ENCODE measurements around the gene TPSG1. TPM values are rescaled to one million over a fixed set of nuclear protein-coding genes. Genes with fewer than 3 reads are reported as not detected.
"Not testable (repeated sequence)": the region's sequence is repeated elsewhere in the genome, so short reads cannot be mapped to it uniquely, and the experiment has no call there.

The TPSG1 gene
- total RNA-seq, 1 donor from 2014 or later, result not detected

DNA sequence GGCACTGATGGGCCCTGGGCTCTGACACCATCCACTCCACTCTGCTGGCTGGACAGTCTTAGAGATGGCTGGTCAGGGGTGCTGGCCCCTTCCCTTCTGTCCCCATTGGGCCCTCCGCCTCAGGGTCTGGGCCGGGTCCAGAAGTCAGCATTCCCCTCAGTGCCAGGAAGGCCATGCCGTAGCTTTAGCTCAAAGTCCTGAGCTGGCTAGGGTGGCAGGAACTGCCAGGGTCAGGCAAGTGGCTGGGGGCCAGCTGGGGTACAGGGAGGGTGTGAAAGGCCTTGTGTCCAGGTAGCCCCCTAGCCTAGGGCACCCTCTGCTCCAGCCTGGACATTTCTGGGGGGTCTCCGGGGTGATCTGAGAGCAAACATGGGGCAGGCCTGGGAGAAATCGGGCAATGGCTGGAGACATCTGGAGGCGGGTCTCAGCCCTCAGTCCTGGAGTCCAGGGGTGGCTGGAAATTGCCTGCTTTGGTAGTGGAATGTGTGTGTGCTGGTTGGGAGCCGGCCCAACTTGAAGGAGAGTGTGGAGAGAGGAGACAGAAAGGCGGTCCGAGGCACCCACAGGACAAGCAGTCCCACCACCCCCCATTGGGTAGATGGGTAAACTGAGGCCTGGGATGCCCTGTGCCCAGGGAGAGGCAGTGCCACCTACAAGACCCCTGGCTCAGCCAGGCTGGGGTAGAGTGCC lies 32.5 kb downstream of the TPSG1 start:
- Histone ChIP-seq H3K4me2 (ENCODE audit: low read length) (no peak overlapping the region), H3K4me1 (ENCODE audit: insufficient read depth, low read length) (peaks cover 2% of the 10 kb centered on the region), H4K20me1 (ENCODE audit: insufficient read depth, low read length) (peaks cover 64% of the 10 kb centered on the region), H3K4me3 (ENCODE audit: insufficient read depth, low read depth, low read length) (no peak overlapping the region), H3K9me3 (ENCODE audit: insufficient read depth, low read depth, low read length) (no peaks in the 10 kb centered on the region), H3K36me3 (ENCODE audit: insufficient read depth, low read length) (no peaks in the 10 kb centered on the region), H3K27ac (ENCODE audit: low read depth, low read length) (no peak overlapping the region), H3K27me3 (ENCODE audit: insufficient read depth, low read length) (no peaks in the 10 kb centered on the region), H2AFZ (ENCODE audit: low read depth, low read length) (no peak overlapping the region), H3K79me2 (ENCODE audit: insufficient read depth, low read length) (no peaks in the 10 kb centered on the region), H3K9ac (ENCODE audit: low read length) (no peak overlapping the region)
- H3K36me3 Mint-ChIP-seq (ENCODE audit: low read depth, unreplicated experiment), result no peaks in the 10 kb centered on the region
- H3K27me3 Mint-ChIP-seq (ENCODE audit: low read depth, unreplicated experiment), result peaks cover 11% of the 10 kb centered on the region
- DNase-seq (ENCODE audit: low read depth) (no peak), FAIRE-seq (no peak)
- H3K4me1 Mint-ChIP-seq (ENCODE audit: low read depth, unreplicated experiment), result no peaks in the 10 kb centered on the region
- H3K4me3 Mint-ChIP-seq (ENCODE audit: unreplicated experiment), result no peak overlapping the region
- no peaks in the 10 kb centered on the region for H3K9me3 Mint-ChIP-seq (ENCODE audit: unreplicated experiment)
- H3K27ac Mint-ChIP-seq (ENCODE audit: unreplicated experiment), result peak overlapping the region; percentile 62
- TF ChIP-seq EZH2 (IDR thresholded peaks at IDR 0.05; ENCODE audit: insufficient read depth, low read length), result no peak

DNA sequence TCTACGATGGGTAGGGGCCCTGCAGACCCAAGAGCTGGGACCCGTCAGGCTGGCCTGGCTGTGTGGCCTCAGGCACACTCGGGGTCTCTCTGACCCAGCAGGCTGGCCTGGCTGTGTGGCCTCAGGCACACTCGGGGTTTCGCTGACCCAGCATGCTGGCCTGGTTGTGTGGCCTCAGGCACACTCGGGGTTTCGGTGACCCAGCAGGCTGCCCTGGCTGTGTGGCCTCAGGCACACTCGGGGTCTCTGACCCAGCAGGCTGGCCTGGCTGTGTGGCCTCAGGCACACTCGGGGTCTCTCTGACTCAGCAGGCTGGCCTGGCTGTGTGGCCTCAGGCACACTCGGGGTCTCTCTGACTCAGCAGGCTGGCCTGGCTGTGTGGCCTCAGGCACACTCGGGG lies 34.3 kb downstream of the TPSG1 start:
- H3K36me3 Mint-ChIP-seq (ENCODE audit: low read depth, unreplicated experiment); FAIRE-seq; H3K27ac Mint-ChIP-seq (ENCODE audit: unreplicated experiment): not testable (repeated sequence)

DNA sequence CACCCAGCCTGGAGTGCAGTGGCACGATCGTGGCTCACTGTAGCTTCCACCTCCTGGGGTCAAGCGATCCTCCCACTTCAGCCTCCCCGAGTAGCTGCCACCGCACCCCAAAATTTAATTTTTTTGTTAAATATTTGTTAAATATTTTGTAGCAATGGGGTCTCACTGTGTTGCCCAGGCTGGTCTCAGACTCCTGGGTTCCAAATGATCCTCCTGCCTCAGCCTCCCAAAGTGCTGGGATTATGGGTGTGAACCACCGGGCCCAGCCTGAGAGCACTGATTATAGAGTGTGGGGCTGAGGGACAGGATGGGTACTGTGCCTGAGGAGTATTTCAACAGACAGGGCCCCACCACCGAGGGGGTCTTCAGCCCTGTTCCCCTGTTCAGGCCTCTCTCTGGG lies 35.6 kb downstream of the TPSG1 start:
- H3K79me2 ChIP-seq (ENCODE audit: insufficient read depth, low read length), result peaks cover 2% of the 10 kb centered on the region
- no peak overlapping the region for H3K27ac Mint-ChIP-seq (ENCODE audit: unreplicated experiment)
- no peaks in the 10 kb centered on the region for H3K4me1 ChIP-seq (ENCODE audit: insufficient read depth, low read length)
- peaks cover 2% of the 10 kb centered on the region for H3K9me3 Mint-ChIP-seq (ENCODE audit: unreplicated experiment)
- H3K4me3 Mint-ChIP-seq (ENCODE audit: unreplicated experiment), result no peak overlapping the region
- FAIRE-seq (no peak), DNase-seq (ENCODE audit: low read depth) (no peak)
- no peak for TF ChIP-seq EZH2 (IDR thresholded peaks at IDR 0.05; ENCODE audit: insufficient read depth, low read length)
- H3K27ac ChIP-seq (ENCODE audit: low read depth, low read length), result no peak overlapping the region
- H3K36me3 ChIP-seq (ENCODE audit: insufficient read depth, low read length), result no peaks in the 10 kb centered on the region
- H3K4me1 Mint-ChIP-seq (ENCODE audit: low read depth, unreplicated experiment), result no peaks in the 10 kb centered on the region
- H3K4me2 ChIP-seq (ENCODE audit: low read length), result no peak overlapping the region
- H3K9me3 ChIP-seq (ENCODE audit: insufficient read depth, low read depth, low read length), result no peaks in the 10 kb centered on the region
- H3K27me3 ChIP-seq (ENCODE audit: insufficient read depth, low read length), result no peaks in the 10 kb centered on the region
- H3K9ac ChIP-seq (ENCODE audit: low read length), result no peak overlapping the region
- peaks cover 4% of the 10 kb centered on the region for H3K36me3 Mint-ChIP-seq (ENCODE audit: low read depth, unreplicated experiment)
- no peak overlapping the region for H3K4me3 ChIP-seq (ENCODE audit: insufficient read depth, low read depth, low read length)
- H2AFZ ChIP-seq (ENCODE audit: low read depth, low read length), result no peak overlapping the region
- peaks cover 2% of the 10 kb centered on the region for H3K27me3 Mint-ChIP-seq (ENCODE audit: low read depth, unreplicated experiment)
- H4K20me1 ChIP-seq (ENCODE audit: insufficient read depth, low read length), result peaks cover 58% of the 10 kb centered on the region

More for the DNA sequence above, 34.3 kb downstream of the TPSG1 start:
- peaks cover 59% of the 10 kb centered on the region for H4K20me1 ChIP-seq (ENCODE audit: insufficient read depth, low read length)
- DNase-seq (ENCODE audit: low read depth); H3K27ac ChIP-seq (ENCODE audit: low read depth, low read length); H3K4me3 ChIP-seq (ENCODE audit: insufficient read depth, low read depth, low read length); H3K27me3 Mint-ChIP-seq (ENCODE audit: low read depth, unreplicated experiment); H2AFZ ChIP-seq (ENCODE audit: low read depth, low read length); H3K4me2 ChIP-seq (ENCODE audit: low read length); H3K4me3 Mint-ChIP-seq (ENCODE audit: unreplicated experiment); H3K4me1 ChIP-seq (ENCODE audit: insufficient read depth, low read length); H3K4me1 Mint-ChIP-seq (ENCODE audit: low read depth, unreplicated experiment); H3K9ac ChIP-seq (ENCODE audit: low read length); H3K36me3 ChIP-seq (ENCODE audit: insufficient read depth, low read length); H3K9me3 ChIP-seq (ENCODE audit: insufficient read depth, low read depth, low read length); H3K9me3 Mint-ChIP-seq (ENCODE audit: unreplicated experiment); H3K27me3 ChIP-seq (ENCODE audit: insufficient read depth, low read length); H3K79me2 ChIP-seq (ENCODE audit: insufficient read depth, low read length): not testable (repeated sequence)

DNA sequence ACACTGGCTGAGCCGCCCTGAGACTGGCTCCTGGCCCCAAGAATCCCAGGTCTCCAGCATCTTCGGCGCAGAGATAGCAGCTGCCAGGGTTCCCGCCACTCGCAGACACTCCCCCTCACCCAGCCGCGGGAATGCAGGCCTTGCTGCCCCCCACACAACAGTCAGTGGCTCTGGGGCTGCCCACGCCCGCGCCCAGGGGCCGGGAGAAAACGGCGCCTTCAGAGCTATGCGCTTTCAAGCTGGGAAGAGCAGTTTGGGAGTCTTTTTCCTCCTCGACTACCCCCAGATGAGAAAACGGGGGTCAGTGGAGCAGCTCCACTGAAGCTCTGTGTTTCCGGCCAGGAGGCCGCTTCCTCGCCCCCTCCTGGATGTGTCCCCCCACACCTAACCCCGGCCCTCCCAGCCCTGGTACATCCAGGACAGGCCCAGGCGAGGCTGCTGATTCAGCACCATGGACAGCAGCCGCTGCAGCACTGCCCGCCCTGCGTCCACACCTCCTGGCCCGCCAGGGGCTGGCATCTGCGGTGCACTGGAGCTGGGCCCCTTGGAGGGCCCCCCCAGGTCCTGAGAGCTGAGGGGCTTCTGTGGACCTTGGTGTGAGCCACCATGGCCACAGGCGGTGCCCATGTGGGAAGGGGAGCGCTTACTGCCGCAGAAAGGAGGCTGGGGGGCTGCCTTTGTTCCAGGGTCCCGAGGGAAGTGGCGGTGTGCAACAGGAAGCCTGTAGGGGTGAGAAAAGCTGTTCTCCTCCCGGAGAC lies 36.5 kb downstream of the TPSG1 start:
- H4K20me1 ChIP-seq (ENCODE audit: insufficient read depth, low read length), result peaks cover 52% of the 10 kb centered on the region
- H3K27ac Mint-ChIP-seq (ENCODE audit: unreplicated experiment), result no peak overlapping the region
- H3K9me3 ChIP-seq (ENCODE audit: insufficient read depth, low read depth, low read length), result no peaks in the 10 kb centered on the region
- no peak overlapping the region for H3K4me2 ChIP-seq (ENCODE audit: low read length)
- no peak overlapping the region for H3K4me3 ChIP-seq (ENCODE audit: insufficient read depth, low read depth, low read length)
- peaks cover 2% of the 10 kb centered on the region for H3K4me1 Mint-ChIP-seq (ENCODE audit: low read depth, unreplicated experiment)
- no peak overlapping the region for H3K9ac ChIP-seq (ENCODE audit: low read length)
- TF ChIP-seq, protein P1, sequence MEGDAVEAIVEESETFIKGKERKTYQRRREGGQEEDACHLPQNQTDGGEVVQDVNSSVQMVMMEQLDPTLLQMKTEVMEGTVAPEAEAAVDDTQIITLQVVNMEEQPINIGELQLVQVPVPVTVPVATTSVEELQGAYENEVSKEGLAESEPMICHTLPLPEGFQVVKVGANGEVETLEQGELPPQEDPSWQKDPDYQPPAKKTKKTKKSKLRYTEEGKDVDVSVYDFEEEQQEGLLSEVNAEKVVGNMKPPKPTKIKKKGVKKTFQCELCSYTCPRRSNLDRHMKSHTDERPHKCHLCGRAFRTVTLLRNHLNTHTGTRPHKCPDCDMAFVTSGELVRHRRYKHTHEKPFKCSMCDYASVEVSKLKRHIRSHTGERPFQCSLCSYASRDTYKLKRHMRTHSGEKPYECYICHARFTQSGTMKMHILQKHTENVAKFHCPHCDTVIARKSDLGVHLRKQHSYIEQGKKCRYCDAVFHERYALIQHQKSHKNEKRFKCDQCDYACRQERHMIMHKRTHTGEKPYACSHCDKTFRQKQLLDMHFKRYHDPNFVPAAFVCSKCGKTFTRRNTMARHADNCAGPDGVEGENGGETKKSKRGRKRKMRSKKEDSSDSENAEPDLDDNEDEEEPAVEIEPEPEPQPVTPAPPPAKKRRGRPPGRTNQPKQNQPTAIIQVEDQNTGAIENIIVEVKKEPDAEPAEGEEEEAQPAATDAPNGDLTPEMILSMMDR (IDR thresholded peaks at IDR 0.05; ENCODE audit: insufficient read depth, low read depth, low read length), result no peak
- no peak for TF ChIP-seq EZH2 (IDR thresholded peaks at IDR 0.05; ENCODE audit: insufficient read depth, low read length)
- H3K4me3 Mint-ChIP-seq (ENCODE audit: unreplicated experiment), result no peak overlapping the region
- peaks cover 2% of the 10 kb centered on the region for H3K4me1 ChIP-seq (ENCODE audit: insufficient read depth, low read length)
- H3K36me3 Mint-ChIP-seq (ENCODE audit: low read depth, unreplicated experiment), result peaks cover 4% of the 10 kb centered on the region
- peaks cover 2% of the 10 kb centered on the region for H3K79me2 ChIP-seq (ENCODE audit: insufficient read depth, low read length)
- DNase-seq (ENCODE audit: low read depth) (no peak), FAIRE-seq (no peak)
- no peaks in the 10 kb centered on the region for H3K36me3 ChIP-seq (ENCODE audit: insufficient read depth, low read length)
- peaks cover 2% of the 10 kb centered on the region for H3K27me3 Mint-ChIP-seq (ENCODE audit: low read depth, unreplicated experiment)
- H3K27ac ChIP-seq (ENCODE audit: low read depth, low read length), result no peak overlapping the region
- peaks cover 2% of the 10 kb centered on the region for H3K9me3 Mint-ChIP-seq (ENCODE audit: unreplicated experiment)
- H3K27me3 ChIP-seq (ENCODE audit: insufficient read depth, low read length), result no peaks in the 10 kb centered on the region
- no peak overlapping the region for H2AFZ ChIP-seq (ENCODE audit: low read depth, low read length)

DNA sequence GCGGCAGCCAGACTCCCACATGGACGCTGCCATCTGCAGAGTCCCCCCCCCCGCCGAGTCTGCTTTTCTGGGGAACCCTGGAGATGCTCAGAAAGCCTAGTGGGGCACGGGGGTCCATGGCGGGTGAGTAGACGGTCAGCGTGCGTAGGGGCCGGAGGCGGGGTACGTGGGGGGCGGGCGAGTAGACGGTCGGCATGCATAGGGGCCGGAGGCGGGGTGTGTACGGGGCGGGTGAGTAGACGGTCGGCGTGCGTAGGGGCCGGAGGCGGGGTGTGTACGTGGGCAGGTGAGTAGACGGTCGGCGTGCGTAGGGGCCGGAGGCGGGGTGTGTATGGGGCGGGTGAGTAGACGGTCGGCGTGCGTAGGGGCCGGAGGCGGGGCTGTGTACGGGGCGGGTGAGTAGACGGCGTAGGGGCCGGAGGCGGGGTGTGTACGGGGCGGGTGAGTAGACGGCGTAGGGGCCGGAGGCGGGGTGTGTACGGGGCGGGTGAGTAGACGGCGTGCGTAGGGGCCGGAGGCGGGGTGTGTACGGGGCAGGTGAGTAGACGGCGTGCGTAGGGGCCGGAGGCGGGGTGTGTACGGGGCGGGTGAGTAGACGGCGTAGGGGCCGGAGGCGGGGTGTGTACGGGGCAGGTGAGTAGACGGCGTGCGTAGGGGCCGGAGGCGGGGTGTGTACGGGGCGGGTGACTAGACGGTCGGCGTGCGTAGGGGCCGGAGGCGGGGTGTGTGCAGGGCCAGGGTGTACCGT lies 39.4 kb downstream of the TPSG1 start:
- DNase-seq (ENCODE audit: low read depth); H3K27ac Mint-ChIP-seq (ENCODE audit: unreplicated experiment); H3K4me1 Mint-ChIP-seq (ENCODE audit: low read depth, unreplicated experiment); H3K4me3 ChIP-seq (ENCODE audit: insufficient read depth, low read depth, low read length); FAIRE-seq; H3K4me3 Mint-ChIP-seq (ENCODE audit: unreplicated experiment); H2AFZ ChIP-seq (ENCODE audit: low read depth, low read length); H3K9ac ChIP-seq (ENCODE audit: low read length); H3K79me2 ChIP-seq (ENCODE audit: insufficient read depth, low read length); H3K36me3 ChIP-seq (ENCODE audit: insufficient read depth, low read length); H3K36me3 Mint-ChIP-seq (ENCODE audit: low read depth, unreplicated experiment); H3K9me3 Mint-ChIP-seq (ENCODE audit: unreplicated experiment); H3K27me3 Mint-ChIP-seq (ENCODE audit: low read depth, unreplicated experiment); H3K27ac ChIP-seq (ENCODE audit: low read depth, low read length); H3K9me3 ChIP-seq (ENCODE audit: insufficient read depth, low read depth, low read length); H3K27me3 ChIP-seq (ENCODE audit: insufficient read depth, low read length); H3K4me2 ChIP-seq (ENCODE audit: low read length): not testable (repeated sequence)
- Histone ChIP-seq H3K4me1 (ENCODE audit: insufficient read depth, low read length) (peaks cover 32% of the 10 kb centered on the region), H4K20me1 (ENCODE audit: insufficient read depth, low read length) (peaks cover 36% of the 10 kb centered on the region)

All from astrocyte (in vitro differentiated cells and primary cell).